DMS79 treated with DMSO at 0.1 percent for 48 hours (cell line): ENCODE data around the gene KDM6A.
"Not testable (repeated sequence)": the region's sequence is repeated elsewhere in the genome, so short reads cannot be mapped to it uniquely, and the experiment has no call there.

Source experiments
- DNase-seq: peaks from one replicate; lab custom pipeline; 2025; lab: John Stamatoyannopoulos, UW

The KDM6A gene

DNA sequence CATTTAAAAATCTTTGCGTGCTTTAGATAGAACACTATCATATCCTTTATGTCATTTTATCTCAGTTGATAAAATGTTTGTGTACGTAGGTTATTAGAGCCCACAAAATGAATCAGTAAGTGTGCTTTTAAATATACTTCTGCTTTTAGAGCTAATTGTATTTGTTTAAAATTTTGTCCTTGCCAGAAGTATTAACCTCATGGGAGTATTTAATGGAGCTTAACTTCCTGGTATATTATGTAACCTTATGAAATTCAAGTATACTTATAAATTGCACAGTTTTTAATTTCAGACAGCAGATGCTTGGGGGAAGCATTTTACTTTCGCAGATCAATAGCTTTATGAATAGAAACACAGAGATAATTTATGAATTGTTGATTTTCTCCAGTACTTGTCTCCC lies 237.5 kb downstream of the KDM6A start:
- DNase-seq: peak; percentile 26

DNA sequence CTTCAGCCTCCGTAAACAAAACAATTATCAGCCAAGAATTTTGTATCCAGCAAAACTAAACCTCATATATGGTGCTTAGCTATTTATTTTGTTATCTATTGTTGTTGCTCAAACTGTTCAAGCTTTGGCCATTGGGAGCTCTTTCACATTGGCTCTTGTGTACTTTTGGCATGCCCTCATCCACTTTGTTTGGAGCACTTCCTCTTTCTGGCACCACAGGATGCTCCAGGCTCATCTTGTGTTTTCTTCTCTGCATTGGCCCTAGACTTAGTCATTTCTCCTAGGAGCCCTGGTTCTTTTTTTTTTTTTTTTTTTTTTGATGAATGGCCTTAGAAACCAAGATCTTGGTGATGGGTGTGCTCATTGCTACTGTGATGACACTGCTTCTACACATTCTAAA lies 253.2 kb downstream of the KDM6A start:
- DNase-seq: no peak

- DNase-seq: no peak
These were observed 256.0 kb downstream of the KDM6A start for GRCh38 chrX:45128896-45129454.

DNA sequence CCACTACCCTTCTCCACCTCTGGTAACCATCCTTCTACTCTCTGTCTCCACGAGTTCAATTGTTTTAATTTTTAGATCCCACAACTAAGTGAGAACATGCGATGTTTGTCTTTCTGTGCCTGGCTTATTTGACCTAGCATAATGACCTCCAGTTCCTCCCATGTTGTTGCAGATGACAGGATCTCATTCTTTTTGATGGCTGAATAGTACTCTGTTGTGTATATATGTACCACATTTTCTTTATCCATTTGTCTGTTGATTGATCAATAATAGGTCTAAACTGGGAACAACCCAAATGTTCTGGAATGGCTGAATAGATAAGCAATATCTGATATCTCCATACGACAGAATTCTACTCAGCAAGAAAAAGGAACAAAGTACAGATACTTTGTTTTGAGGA lies 260.5 kb downstream of the KDM6A start:
- no peak for DNase-seq

GRCh38 chrX:45134315-45134731 lies 261.3 kb downstream of the KDM6A start:
- DNase-seq: no peak

GRCh38 chrX:45134775-45135174 lies 261.8 kb downstream of the KDM6A start:
- DNase-seq: no peak

DNA sequence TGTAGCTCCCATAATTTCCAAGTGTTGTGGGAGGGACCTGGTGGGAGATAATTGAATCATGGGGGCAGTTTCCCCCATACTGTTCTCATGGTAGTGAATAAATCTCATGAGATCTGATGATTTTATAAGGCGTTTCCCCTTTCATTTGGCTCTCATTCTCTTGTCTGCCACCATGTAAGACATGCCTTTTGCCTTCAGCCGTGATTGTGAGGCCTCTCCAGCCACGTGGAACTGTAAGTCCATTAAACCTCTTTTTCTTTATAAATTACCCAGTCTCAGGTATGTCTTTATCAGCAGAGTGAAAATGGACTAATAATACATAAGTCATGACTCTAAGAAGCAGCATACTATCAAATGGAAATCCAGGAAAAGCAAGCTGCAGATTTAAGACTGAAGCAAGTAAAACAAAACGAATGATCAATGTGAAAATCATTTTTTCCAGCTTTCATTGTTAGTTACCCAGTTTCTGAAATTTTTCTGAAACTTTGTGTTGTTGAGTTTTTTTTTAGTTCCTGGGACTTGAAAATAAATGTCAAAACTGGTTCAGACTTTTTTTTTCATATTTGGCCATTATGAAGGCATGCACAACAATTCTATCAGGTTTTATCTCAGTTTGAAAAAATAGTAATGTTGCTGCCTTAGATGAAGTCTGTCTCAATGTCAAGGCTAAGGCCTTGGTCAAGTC lies 262.5 kb downstream of the KDM6A start:
- DNase-seq: not testable (repeated sequence)

DNA sequence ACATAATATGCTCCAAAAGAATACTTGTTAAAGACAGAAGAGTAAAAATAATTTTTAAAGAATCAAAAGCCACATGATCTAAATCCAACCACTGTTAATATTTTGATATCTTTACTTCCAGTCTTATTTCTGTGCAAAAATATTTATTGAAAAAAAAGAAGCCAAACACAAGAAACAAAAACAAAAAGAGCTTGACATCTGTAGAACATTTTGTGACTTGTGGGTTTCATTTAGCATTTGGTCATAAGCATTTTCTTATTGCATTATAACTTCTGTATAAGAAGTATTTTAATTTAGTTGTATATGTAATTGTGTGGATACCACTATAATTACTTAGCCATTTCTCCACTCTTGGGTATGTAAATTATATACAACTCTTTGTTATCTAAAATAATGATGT lies 264.5 kb downstream of the KDM6A start:
- DNase-seq: no peak

DNA sequence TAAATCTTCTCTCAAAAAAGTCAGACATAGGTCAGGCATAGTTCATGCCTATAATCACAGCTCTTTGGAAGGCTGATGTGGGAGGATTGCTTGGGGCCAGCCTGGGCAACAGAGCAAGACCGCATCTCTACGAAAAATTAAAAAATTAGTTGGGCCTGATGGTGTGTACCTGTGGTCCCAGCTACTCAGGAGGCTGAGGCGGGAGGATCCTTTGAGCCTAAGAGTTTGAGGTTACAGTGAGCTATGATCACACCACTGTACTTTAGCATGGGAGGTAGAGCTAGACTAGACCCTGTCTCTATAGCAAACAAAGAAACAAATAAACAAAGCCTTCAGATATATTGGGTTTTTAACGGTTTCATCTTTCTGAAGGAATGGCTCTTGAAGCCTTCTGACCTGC lies 265.5 kb downstream of the KDM6A start:
- DNase-seq: no peak

DNA sequence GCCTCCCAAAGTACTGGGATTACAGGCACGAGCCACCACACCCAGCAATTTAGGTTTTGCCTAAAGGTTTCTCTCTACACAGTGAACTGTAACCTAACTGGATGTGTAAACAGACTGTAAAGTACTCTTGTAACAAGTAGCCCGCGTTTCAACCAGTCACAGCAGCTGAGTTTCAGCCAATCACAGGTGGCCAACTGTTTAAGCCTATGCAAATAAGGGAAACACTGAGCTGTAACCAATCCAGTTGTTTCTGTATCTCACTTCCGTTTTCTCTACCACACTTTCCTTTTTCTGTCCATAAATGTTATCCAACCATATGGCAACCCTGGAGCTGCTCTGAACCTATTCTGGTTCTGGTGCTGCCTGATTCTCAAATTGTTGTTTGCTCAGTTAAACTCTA lies 267.8 kb downstream of the KDM6A start:
- no peak for DNase-seq

DNA sequence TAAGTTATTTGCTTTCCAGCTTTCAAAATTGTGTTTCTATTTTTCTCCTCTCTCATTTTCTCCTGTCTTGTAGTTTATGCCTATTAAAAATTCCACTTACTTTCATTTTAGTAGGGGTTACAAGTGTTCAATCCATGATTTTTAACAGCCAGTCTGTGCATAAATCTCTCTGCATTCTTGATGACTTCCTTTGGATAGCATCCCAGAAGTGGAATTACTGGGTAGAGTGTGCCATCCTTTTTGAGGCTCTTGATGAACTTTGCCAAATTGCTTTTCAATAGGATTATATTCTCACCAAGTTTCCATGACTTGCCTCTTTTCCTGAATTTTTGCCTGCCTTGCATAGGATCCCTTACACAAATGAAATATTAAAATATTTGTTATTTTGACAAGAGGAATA lies 269.2 kb downstream of the KDM6A start:
- DNase-seq: no peak

DNA sequence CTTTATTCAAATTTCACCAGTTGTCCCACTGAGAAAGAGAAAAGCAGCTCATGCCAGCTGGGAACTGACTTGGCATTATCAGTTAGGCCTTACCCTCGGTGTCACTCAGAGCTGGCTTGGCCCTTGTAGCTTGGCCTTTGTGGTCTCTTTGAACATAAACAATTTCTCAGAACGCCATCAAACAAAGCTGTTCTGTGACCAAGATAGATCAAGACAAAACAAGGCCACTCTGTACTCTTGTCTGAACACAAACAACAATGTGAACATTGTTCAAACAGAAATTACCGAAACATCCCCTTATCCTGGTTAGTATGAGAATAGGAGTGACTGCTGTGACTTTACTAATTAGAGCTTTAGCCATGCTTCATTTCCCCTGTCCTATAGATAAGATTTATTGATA lies 270.5 kb downstream of the KDM6A start:
- no peak for DNase-seq

DNA sequence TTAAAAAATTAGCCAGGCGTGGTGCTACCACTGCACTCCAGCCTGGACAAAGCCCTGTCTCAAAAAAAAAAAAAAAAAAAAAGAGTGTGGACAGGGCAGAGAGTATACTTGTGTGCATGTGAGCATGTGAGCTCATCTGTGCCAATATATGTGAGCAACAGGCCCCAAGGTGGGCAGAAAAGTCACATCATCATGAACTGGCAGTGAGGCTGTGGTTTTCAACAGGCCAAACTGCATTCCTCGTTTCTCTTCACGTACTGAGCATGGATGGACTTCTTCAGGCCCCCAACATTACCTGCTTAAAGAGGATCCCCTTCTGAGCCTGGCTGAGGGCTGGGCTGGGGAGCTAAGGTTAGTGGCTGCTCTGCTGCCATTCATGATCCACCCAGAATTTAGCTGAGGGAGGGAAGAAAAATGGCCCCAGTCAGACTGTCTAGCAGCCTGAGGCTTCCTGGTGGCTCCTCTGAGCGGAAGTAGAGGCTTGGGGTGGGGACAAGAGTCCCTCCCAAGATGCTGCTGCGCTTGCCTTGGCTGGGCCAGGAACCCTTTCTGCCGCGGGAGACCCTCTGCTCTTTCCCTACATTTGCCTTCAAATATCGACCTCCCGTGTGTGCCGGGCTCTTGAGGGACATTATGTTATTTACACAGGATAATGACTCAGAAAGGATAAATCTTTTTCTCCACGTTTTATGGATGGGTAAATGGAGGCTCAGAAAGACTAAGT lies 272.7 kb downstream of the KDM6A start:
- no peak for DNase-seq

- DNase-seq: no peak
These were observed 277.8 kb downstream of the KDM6A start for GRCh38 chrX:45150821-45151220.

DNA sequence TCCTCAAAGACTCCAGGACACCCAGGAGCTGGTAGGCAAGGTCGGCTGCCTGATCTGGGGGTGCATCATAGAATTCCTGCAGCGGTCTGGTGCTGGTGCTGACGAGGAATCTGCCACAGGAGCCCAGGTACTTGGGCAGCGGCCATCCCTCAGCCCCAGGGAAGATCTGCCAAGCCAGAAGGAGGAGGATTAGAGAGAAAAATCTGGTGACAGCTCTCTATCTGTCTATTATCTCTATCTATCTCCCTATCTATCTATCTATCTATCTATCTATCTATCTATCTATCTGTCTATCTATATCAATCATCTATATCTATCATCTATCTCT lies 281.0 kb downstream of the KDM6A start:
- DNase-seq: no peak

DNA sequence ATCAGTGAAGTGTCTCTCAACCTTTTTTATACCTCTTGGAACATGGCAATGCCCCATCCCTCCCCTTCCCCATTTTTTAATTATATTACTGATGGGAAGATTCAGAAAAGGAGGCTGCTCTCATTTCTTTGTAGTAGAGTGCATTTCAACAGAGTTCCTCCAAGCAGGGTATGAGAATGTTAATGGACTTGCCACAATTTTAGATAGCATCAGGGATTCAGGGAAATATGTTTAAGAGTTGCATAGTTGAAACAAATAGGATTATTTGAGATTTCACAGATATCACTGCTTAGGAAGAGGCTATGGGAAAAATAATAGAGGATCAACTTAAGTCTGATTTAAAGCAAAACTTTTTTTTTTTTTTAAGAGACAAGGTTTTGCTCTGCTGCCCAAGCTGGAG lies 281.5 kb downstream of the KDM6A start:
- no peak for DNase-seq

- DNase-seq: no peak
These were observed 284.7 kb downstream of the KDM6A start for GRCh38 chrX:45157647-45158046.
